GM19099 (cell line): ENCODE results near the gene IMMP2L.

Experiments
- POLR2A ChIP-seq: IDR thresholded peaks from 3 replicates; pipeline ENCODE4 v1.6.1; 2011; ENCODE audit warnings: low read depth; ENCODE audit not compliant: insufficient read length; ENCODE audit errors: extremely low read depth

Gene IMMP2L

GRCh38 chr7:111429781-111430180 is 132.5 kb downstream of the IMMP2L start:
- TF ChIP-seq POLR2A, result no peak

GRCh38 chr7:111424768-111425167 is 137.5 kb downstream of the IMMP2L start:
- no peak for TF ChIP-seq POLR2A

- no peak for TF ChIP-seq POLR2A
Measured at GRCh38 chr7:111414374-111414773, 147.9 kb downstream of the IMMP2L start.

- TF ChIP-seq POLR2A, result no peak
Measured at GRCh38 chr7:111413739-111414138, 148.6 kb downstream of the IMMP2L start.

GRCh38 chr7:111410899-111411298 is 151.4 kb downstream of the IMMP2L start:
- TF ChIP-seq POLR2A, result no peak

GRCh38 chr7:111409714-111410422 is 152.4 kb downstream of the IMMP2L start:
- TF ChIP-seq POLR2A, result no peak

- TF ChIP-seq POLR2A, result no peak
Measured at GRCh38 chr7:111408724-111409123, 153.6 kb downstream of the IMMP2L start.

GRCh38 chr7:111407258-111407657 is 155.0 kb downstream of the IMMP2L start:
- no peak for TF ChIP-seq POLR2A

GRCh38 chr7:111405621-111406020 is 156.7 kb downstream of the IMMP2L start:
- no peak for TF ChIP-seq POLR2A

- no peak for TF ChIP-seq POLR2A
Measured at GRCh38 chr7:111401516-111401915, 160.8 kb downstream of the IMMP2L start.

- TF ChIP-seq POLR2A, result no peak
Measured at GRCh38 chr7:111400088-111400487, 162.2 kb downstream of the IMMP2L start.

GRCh38 chr7:111394891-111395290 is 167.4 kb downstream of the IMMP2L start:
- TF ChIP-seq POLR2A, result no peak

- no peak for TF ChIP-seq POLR2A
Measured at GRCh38 chr7:111393011-111393754, 169.1 kb downstream of the IMMP2L start.

GRCh38 chr7:111392294-111392693 is 170.0 kb downstream of the IMMP2L start:
- TF ChIP-seq POLR2A, result no peak

- TF ChIP-seq POLR2A, result no peak
Measured at GRCh38 chr7:111390000-111390399, 172.3 kb downstream of the IMMP2L start.

GRCh38 chr7:111388912-111389311 is 173.4 kb downstream of the IMMP2L start:
- TF ChIP-seq POLR2A, result no peak
